Measurements from ENCODE around the gene CYP2A7.
"Not testable (repeated sequence)": the region's sequence is repeated elsewhere in the genome, so short reads cannot be mapped to it uniquely, and the experiment has no call there.

DNA sequence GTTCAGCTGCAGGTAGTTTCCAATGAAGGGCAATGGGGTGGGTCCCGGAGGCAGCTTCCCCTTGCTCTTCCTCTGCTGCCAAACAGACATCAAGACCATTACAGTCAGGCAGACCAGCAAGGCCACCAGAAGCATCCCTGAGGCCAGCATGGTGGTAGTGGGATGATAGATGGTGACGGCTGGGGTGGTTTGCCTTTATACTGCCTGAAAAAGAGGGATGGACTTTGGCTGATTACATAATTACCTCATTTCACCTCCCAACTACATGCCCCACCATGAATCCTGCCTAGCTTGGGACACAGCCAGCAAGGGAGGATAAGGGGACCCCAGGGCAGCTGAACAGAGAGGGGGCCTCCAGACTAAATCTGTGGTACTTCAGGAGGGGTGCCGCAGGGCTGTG lies 31.8 kb downstream of the CYP2A7 start, which contains the start of gene CYP2A6:
- TF ChIP-seq, protein P1, sequence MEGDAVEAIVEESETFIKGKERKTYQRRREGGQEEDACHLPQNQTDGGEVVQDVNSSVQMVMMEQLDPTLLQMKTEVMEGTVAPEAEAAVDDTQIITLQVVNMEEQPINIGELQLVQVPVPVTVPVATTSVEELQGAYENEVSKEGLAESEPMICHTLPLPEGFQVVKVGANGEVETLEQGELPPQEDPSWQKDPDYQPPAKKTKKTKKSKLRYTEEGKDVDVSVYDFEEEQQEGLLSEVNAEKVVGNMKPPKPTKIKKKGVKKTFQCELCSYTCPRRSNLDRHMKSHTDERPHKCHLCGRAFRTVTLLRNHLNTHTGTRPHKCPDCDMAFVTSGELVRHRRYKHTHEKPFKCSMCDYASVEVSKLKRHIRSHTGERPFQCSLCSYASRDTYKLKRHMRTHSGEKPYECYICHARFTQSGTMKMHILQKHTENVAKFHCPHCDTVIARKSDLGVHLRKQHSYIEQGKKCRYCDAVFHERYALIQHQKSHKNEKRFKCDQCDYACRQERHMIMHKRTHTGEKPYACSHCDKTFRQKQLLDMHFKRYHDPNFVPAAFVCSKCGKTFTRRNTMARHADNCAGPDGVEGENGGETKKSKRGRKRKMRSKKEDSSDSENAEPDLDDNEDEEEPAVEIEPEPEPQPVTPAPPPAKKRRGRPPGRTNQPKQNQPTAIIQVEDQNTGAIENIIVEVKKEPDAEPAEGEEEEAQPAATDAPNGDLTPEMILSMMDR (IDR thresholded peaks at IDR 0.05): not testable (repeated sequence)
- TF ChIP-seq, protein P2, sequence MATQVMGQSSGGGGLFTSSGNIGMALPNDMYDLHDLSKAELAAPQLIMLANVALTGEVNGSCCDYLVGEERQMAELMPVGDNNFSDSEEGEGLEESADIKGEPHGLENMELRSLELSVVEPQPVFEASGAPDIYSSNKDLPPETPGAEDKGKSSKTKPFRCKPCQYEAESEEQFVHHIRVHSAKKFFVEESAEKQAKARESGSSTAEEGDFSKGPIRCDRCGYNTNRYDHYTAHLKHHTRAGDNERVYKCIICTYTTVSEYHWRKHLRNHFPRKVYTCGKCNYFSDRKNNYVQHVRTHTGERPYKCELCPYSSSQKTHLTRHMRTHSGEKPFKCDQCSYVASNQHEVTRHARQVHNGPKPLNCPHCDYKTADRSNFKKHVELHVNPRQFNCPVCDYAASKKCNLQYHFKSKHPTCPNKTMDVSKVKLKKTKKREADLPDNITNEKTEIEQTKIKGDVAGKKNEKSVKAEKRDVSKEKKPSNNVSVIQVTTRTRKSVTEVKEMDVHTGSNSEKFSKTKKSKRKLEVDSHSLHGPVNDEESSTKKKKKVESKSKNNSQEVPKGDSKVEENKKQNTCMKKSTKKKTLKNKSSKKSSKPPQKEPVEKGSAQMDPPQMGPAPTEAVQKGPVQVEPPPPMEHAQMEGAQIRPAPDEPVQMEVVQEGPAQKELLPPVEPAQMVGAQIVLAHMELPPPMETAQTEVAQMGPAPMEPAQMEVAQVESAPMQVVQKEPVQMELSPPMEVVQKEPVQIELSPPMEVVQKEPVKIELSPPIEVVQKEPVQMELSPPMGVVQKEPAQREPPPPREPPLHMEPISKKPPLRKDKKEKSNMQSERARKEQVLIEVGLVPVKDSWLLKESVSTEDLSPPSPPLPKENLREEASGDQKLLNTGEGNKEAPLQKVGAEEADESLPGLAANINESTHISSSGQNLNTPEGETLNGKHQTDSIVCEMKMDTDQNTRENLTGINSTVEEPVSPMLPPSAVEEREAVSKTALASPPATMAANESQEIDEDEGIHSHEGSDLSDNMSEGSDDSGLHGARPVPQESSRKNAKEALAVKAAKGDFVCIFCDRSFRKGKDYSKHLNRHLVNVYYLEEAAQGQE (IDR thresholded peaks at IDR 0.05): not testable (repeated sequence)
- TF ChIP-seq, protein P3, sequence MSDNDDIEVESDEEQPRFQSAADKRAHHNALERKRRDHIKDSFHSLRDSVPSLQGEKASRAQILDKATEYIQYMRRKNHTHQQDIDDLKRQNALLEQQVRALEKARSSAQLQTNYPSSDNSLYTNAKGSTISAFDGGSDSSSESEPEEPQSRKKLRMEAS (IDR thresholded peaks at IDR 0.05): not testable (repeated sequence)
- not testable (repeated sequence) for TF ChIP-seq RCOR1 (IDR thresholded peaks at IDR 0.05; ENCODE audit: low read depth, low read length); RAD21 (conservative IDR thresholded peaks at IDR 0.05 in 1 of 2, IDR thresholded peaks at IDR 0.05 in 1 of 2); POLR2A (IDR thresholded peaks at IDR 0.05; ENCODE audit: low read length); KDM1A (IDR thresholded peaks at IDR 0.05; ENCODE audit: low read depth); CHD2 (IDR thresholded peaks at IDR 0.05; ENCODE audit: low read length, partially characterized antibody); BHLHE40 (IDR thresholded peaks at IDR 0.05; ENCODE audit: low read depth, low read length); CEBPB (IDR thresholded peaks at IDR 0.05); RARB (CRISPR knock-in tag; IDR thresholded peaks at IDR 0.05); EP300 (IDR thresholded peaks at IDR 0.05)
- TF ChIP-seq, protein P4, sequence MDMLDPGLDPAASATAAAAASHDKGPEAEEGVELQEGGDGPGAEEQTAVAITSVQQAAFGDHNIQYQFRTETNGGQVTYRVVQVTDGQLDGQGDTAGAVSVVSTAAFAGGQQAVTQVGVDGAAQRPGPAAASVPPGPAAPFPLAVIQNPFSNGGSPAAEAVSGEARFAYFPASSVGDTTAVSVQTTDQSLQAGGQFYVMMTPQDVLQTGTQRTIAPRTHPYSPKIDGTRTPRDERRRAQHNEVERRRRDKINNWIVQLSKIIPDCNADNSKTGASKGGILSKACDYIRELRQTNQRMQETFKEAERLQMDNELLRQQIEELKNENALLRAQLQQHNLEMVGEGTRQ (IDR thresholded peaks at IDR 0.05): not testable (repeated sequence)
